HS-27A (cell line): Measurements from ENCODE around the gene CHRD.

ENCODE experiments used
- DNase-seq: peaks from one replicate; pipeline ENCODE4 v3.0.0-alpha.2; 2012; ENCODE audit warnings: low read depth, missing footprints

Gene CHRD

DNA sequence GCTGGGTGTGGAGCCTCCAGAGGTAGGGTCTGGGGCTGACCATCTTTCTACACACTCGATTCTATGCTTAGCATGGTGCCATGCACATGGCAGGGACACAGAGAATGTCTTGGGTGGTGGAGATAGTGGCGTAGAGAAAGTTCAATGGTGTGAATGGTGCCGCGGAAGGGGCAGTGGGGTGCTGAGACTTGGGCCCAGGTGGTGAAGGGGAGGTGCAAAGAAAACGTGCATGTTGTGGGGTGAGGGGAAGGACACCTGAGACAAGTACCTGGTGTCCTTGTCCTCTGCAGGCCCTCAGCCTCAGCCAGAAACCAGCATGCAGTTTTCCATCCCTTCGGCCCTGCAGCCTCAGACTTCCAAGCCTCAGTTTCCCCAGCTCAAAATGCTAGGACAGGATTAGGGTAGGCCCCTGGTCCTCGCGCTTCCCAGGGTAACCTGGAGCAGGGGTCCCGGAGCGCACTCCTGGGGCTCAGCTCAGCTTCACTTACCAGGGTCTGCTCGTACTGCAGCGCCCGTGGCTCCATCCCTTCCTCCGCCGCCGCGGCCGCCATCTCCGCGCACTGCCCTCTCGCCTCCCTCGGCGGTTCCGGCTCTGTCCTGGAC is 18.8 kb upstream of the CHRD start:
- DNase-seq, result no peak

GRCh38 chr3:184361532-184361931 is 18.3 kb upstream of the CHRD start, which contains the start of the genes CLCN2 and POLR2H:
TSS of gene CLCN2 (minus strand) at chr3:184361605. CDS start at chr3:184361479, 126 bp downstream.
TSS of gene POLR2H (plus strand) at chr3:184361710. CDS start at chr3:184363493, 1,783 bp downstream.
- peak; percentile 8 for DNase-seq

DNA sequence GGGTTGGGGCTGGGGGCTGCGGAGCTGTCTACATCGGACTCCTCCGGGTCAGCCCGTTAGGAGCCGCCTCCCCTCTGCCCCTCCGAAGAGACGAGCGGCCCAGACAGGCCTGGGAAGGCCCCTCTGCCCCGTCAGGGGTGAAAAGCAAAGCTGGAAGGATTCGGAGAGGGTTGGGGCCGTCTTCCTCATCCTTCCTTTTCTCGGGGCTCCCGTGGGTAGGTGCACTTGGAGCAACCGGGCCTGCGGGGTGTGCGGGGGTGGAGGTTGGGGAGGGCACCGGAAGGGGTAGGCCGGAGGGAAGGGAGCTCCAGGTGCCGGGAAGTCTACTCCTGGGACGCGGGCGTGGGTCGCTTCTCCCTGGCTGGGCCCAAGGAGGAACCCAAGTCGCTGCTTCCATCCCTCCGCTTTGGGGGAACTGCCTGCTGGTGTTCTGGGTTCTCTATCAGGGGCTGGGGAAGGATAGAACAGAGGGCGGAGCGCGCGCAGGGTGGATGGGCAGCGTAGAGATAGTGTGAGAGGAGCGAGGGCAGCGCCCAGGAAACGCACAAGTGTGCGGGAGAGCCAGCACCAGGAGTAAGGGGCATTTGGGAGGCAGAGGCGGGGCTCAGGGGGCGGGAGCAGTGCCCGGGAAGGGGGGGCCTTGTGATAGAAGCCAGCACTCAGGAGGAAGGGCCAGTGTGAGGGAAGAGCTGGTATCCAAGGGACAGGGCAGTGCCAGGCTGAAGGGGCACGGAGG is 17.8 kb upstream of the CHRD start:
- DNase-seq, result peak; percentile 40

DNA sequence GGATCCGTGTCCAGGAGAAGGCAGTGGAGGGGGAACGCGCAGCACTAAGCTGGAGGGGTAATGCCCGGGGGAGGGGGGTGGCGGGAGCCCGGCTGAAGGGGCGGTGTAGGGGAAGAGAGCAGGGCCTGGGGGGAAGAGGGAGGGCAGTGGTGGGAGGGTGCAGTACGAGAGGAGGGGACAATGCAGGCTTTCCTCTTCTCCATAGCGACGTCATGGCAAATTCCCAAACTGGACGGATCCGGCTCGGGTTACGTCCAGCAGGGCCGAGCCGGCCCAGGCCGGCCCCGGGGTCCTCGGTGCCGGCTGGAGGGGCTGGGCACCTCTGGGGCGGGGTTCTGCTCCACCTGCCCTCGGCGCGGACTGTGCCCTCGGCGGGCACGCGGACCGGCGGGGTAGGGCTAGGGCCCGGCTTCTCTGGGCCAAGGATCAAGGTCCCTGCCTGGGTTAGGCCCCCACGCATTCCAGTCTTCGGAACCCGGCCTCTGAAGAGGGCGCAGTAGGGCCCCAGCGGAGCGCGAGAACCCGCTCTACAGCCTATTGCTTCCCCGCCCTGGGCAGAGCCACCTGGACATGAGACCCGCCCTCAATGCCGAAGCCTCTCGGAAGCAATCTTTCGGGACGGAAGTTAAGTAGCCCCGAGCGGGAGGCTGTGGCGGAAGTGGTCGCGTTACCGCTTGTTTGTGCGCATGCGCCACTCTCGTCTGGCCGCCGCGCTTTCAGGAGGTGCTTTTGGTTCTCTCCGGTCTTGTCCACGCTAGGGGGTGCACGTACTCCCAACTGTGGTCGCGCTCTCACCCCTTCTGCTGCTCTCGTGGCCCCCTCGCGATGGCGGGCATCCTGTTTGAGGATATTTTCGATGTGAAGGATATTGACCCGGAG is 16.9 kb upstream of the CHRD start:
- peak; percentile 92 for DNase-seq

- DNase-seq, result no peak
Observed at GRCh38 chr3:184366619-184367289, 13.1 kb upstream of the CHRD start.

DNA sequence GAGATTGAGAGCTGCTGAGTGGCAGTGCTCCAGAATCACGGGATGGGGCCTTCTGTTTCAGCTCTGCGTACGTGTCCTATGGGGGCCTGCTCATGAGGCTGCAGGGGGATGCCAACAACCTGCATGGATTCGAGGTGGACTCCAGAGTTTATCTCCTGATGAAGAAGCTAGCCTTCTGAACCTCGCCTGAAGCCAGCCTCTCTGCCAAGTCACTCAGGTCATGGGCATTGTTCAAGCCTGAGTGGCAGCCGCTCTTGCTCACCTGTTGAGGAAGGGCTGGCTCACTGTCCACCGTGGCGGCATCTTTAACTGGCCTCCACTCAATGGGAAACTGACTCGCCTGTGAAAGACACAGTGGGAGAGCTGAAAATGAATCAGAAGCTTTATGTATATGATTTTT is 11.7 kb upstream of the CHRD start:
- DNase-seq, result no peak

DNA sequence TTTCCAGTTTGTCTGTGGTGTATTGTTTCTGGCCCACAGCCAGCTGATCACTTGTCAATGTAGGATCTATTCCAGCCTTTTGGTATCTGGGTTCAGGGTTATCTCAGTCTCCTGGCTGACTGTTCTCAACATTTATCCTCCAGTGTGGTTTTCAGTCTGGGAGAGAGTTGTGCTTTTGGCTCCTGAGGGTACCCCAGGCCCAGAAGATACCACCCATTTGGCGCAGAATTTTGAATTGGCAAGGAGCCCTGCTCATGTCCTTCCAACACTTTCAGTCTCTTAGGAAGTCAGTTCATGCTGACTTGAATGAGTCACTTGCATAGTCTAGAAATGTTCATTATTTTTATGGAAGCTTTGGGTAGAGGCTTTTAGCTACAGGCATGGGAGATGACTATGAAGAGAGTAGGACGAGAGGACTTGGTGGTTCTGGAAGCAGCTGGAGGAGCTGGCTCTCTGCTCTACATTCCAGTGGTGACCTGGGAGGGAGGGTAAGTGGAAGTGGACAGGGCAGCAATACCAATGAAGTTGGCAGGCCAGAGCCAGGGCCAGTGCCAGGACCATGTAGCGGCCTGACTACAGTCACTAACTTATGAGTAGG is 11.2 kb upstream of the CHRD start:
- no peak for DNase-seq

DNA sequence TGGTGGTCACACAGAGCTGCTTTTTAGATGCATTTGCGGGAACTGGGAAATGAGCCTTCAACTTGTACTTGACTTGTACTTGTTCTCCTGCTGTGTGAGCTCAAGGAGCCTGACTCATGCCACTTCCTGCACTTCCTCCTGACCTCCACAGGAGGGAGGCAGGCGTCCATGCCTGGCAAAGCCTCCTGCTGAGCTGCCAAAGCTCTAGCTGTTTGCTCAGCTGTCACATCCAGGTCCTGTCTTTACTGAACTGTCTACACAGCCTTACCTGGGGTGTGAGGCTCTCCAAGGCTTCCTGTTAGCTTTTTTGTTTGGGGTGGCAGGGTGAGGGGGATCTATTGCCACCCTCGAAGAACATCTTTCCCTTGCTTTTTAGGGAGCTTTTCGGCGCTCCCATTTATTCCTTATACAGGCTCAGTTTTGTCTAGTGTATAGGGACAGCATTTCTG is 8.3 kb upstream of the CHRD start:
- peak; percentile 42 for DNase-seq

DNA sequence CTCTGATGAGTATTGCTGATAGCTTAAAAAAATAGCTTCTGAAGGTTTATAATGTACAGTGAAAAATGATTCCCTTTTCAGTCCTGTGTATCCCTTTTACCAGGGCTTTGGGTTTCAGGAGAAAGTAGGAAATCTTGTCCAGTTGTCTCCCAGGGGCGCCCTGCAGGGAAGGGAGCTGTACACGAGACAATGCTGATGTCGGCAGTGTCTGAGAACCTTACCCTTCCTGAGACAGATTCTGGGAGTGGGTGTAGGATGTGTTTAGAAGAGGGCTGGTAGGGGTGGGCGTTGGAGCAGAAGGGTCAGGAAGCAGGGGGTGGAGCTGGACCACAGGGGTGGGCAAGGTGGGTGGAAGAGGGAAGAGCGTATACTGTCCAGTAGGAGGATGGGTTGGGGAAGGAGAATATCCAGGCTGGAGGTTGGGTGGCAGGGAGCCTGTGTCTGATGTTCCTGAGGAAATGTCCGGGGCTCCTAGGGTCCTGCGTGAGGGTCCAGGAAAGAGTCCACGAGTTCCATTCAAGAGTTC is 7.5 kb upstream of the CHRD start:
- DNase-seq, result no peak

- no peak for DNase-seq
Observed at GRCh38 chr3:184372911-184373310, 6.9 kb upstream of the CHRD start.

GRCh38 chr3:184373422-184373821 is 6.4 kb upstream of the CHRD start:
- DNase-seq, result no peak

DNA sequence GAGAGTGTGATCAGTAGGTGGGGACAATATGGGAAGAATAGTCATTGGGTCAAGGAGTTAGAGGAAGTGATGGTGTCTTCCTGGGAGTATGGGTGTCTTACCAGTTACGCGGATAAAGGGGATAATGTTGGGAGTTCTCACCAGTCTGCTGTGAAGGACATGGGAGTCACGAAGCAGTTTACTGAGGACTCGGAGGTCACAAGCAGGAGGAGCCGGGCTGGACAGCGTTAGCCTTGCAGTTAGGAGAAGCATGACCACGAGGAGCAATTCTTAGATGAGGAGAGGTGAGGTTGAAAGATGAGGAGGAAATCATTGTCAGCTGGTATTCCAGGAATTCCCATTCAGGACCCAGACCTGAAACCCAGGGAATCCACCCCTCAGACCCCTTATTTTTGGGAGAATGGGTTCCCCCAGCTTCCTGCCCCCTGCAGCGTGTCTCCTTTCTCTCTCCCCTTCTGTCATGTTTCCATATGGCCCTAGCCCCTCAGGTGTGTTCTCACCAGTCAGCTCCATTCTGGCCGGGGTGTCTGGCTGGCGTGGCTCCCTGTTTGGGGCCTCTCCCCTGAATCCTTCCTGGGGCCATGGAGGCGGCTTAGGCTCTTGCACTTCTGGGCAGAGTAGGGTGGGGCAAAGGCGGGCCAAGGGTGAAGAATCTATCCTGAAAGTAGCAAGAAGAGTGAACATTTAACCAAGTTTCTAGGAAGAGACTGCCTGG is 4.0 kb upstream of the CHRD start:
- DNase-seq, result no peak

GRCh38 chr3:184377374-184377773 is 2.5 kb upstream of the CHRD start:
- no peak for DNase-seq

DNA sequence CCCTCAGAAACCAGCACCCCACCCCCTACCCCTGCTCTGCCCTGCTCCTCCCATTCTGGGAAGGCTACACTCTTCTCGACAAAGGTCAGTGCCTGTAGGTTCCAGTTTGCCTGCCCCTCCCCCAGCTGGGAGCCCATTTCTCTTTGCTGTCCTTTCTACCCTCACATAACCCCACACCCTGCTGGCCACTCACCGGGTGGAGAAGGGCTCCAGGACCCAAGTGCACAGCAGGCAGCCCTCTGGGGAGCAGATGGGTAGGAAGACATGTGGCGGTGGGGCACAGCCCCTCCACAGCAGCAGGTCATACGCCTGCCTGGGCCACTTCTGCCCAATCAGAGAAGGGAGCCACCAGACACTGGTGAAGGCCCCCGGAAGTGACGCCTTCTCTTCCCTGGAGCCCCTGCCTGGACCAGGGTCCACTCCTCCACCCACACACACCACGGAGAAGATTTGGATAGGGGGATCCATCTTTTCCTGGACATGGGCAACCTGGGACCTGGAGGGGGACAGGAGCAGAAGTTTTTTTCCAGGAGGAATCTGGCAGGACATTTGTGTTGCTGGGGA is 1.9 kb upstream of the CHRD start, which contains the start of gene THPO:
Gene THPO, minus strand, starts transcription at position 326 of the 564 bp plus-strand sequence. CDS start 1,948 bp downstream, outside the sequence.
- DNase-seq, result no peak

DNA sequence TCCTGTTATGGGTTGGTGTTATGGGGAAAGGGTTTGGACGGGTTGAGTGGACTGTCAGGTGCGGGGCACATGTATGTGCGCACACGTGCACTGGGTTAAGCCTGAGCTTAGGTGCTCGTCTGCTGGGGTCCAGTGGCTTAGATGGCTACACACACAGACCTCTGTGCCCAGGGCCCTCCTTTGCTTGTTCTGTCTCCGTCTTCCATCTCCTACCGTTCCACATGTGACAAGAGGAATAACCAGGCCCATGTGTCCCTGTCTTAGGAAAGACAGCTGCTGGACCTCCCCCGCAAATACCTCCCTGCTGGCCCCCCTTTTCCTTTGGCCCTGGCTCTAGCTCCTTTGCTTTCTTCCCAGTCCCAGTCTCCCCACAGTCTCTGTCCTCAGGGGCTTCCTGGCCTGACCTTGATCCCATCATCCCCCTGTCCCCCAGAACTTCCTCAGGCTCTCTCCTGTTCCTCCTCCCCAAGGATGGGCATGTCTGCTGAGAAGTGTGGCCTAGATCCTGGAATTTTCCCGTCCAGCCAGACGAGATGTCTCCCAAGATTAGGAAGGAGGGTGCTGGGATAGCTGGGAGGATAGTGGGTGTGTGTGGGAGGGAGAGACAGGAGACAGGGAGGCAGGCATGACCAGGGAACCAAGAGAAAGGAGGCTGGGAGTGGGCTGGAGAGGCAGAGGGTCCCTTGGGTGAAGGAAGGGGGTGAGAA is 1.1 kb upstream of the CHRD start:
- DNase-seq, result no peak

GRCh38 chr3:184380185-184380626 is 352 bp downstream of the CHRD start:
- DNase-seq, result no peak

- no peak for DNase-seq
Observed at GRCh38 chr3:184380627-184381260, 890 bp downstream of the CHRD start.

- DNase-seq, result no peak
Observed at GRCh38 chr3:184381261-184382224, 1.7 kb downstream of the CHRD start.
